ENCODE measurements around the gene PTCH2.

GRCh38 chr1:44799770-44800584 is 43.1 kb downstream of the PTCH2 start, which contains the start of gene PLK3:
- peak; percentile 89 for TF ChIP-seq CTCF (IDR thresholded peaks at IDR 0.05; ENCODE audit: borderline replicate concordance, extremely low read depth, low read length, poor library complexity, severe bottlenecking)
- no peak for TF ChIP-seq EZH2 (IDR thresholded peaks at IDR 0.05; ENCODE audit: borderline replicate concordance, low read depth, low read length, severe bottlenecking)
